ENCODE data around the gene MYO5A. TPM values are rescaled to one million over a fixed set of nuclear protein-coding genes. Genes with fewer than 3 reads are reported as not detected.

Gene MYO5A
- polyA plus RNA-seq, 4 donors = 0.45 to 3.0 (median 1.6) TPM

GRCh38 chr15:52262364-52262763 lies 266.3 kb downstream of the MYO5A start:
- peaks cover 0 to 34% (median 0%) of the 10 kb centered on the region in 3 donors for H3K36me3 ChIP-seq (ENCODE audit: control insufficient read depth in 3 of 3, insufficient read depth in 2 of 3, low read depth in 1 of 3, low read length in 3 of 3)
- no peak for FAIRE-seq
- H3K9me3 ChIP-seq (ENCODE audit: control insufficient read depth in 2 of 2, insufficient read depth in 1 of 2, low read depth in 1 of 2, low read length in 1 of 2) = no peaks in the 10 kb centered on the region

GRCh38 chr15:52261498-52262242 lies 267.0 kb downstream of the MYO5A start:
- Histone ChIP-seq H3K27ac (ENCODE audit: low read depth in 1 of 3, low read length in 2 of 3) (peak overlapping the region in 1 of 3 donors; percentile 85), H3K4me1 (ENCODE audit: control insufficient read depth in 3 of 3, insufficient read depth in 2 of 3, low read depth in 1 of 3, low read length in 2 of 3) (no peaks in the 10 kb centered on the region), H3K4me3 (ENCODE audit: low read depth in 1 of 3, low read length in 3 of 3) (no peak overlapping the region), H3K9me3 (ENCODE audit: control insufficient read depth in 2 of 2, insufficient read depth in 1 of 2, low read depth in 1 of 2, low read length in 1 of 2) (no peaks in the 10 kb centered on the region), H3K27me3 (ENCODE audit: control insufficient read depth in 3 of 3, insufficient read depth in 3 of 3, low read length in 3 of 3) (no peaks in the 10 kb centered on the region), H3K36me3 (ENCODE audit: control insufficient read depth in 3 of 3, insufficient read depth in 2 of 3, low read depth in 1 of 3, low read length in 3 of 3) (peaks cover 0 to 31% (median 0%) of the 10 kb centered on the region in 3 donors)
- WGBS, 3 donors = 39 to 69% (median 45%) methylated on average over 8 of the region's 8 CpGs
- DNase-seq = peak; percentile 8 to 51
- no peak for FAIRE-seq

More at GRCh38 chr15:52262364-52262763, 266.3 kb downstream of the MYO5A start:
- no peaks in the 10 kb centered on the region for H3K27me3 ChIP-seq (ENCODE audit: control insufficient read depth in 3 of 3, insufficient read depth in 3 of 3, low read length in 3 of 3)
- peak overlapping the region in 1 of 3 donors; percentile 80 for H3K27ac ChIP-seq (ENCODE audit: low read depth in 1 of 3, low read length in 2 of 3)
- DNase-seq = no peak
- 71 to 78% (median 73%) methylated on average over 5 of the region's 5 CpGs for WGBS, 3 donors
- no peaks in the 10 kb centered on the region for H3K4me1 ChIP-seq (ENCODE audit: control insufficient read depth in 3 of 3, insufficient read depth in 2 of 3, low read depth in 1 of 3, low read length in 2 of 3)
- no peak overlapping the region for H3K4me3 ChIP-seq (ENCODE audit: low read depth in 1 of 3, low read length in 3 of 3)

- Histone ChIP-seq H3K27ac (ENCODE audit: low read depth in 1 of 3, low read length in 2 of 3) (peak overlapping the region in 1 of 3 donors; percentile 85), H3K4me3 (ENCODE audit: low read depth in 1 of 3, low read length in 3 of 3) (no peak overlapping the region), H3K9me3 (ENCODE audit: control insufficient read depth in 2 of 2, insufficient read depth in 1 of 2, low read depth in 1 of 2, low read length in 1 of 2) (no peaks in the 10 kb centered on the region), H3K36me3 (ENCODE audit: control insufficient read depth in 3 of 3, insufficient read depth in 2 of 3, low read depth in 1 of 3, low read length in 3 of 3) (peaks cover 0 to 28% (median 0%) of the 10 kb centered on the region in 3 donors), H3K4me1 (ENCODE audit: control insufficient read depth in 3 of 3, insufficient read depth in 2 of 3, low read depth in 1 of 3, low read length in 2 of 3) (no peaks in the 10 kb centered on the region), H3K27me3 (ENCODE audit: control insufficient read depth in 3 of 3, insufficient read depth in 3 of 3, low read length in 3 of 3) (no peaks in the 10 kb centered on the region)
- DNase-seq = no peak
- 93 to 99% (median 97%) methylated on average over 10 of the region's 10 CpGs for WGBS, 3 donors
- FAIRE-seq = no peak
Observed at GRCh38 chr15:52261026-52261425, 267.7 kb downstream of the MYO5A start.

- Histone ChIP-seq H3K27ac (ENCODE audit: low read depth in 1 of 3, low read length in 2 of 3) (no peak overlapping the region), H3K9me3 (ENCODE audit: control insufficient read depth in 2 of 2, insufficient read depth in 1 of 2, low read depth in 1 of 2, low read length in 1 of 2) (no peaks in the 10 kb centered on the region), H3K4me1 (ENCODE audit: control insufficient read depth in 3 of 3, insufficient read depth in 2 of 3, low read depth in 1 of 3, low read length in 2 of 3) (no peaks in the 10 kb centered on the region), H3K4me3 (ENCODE audit: low read depth in 1 of 3, low read length in 3 of 3) (no peak overlapping the region), H3K36me3 (ENCODE audit: control insufficient read depth in 3 of 3, insufficient read depth in 2 of 3, low read depth in 1 of 3, low read length in 3 of 3) (peaks cover 0 to 22% (median 0%) of the 10 kb centered on the region in 3 donors), H3K27me3 (ENCODE audit: control insufficient read depth in 3 of 3, insufficient read depth in 3 of 3, low read length in 3 of 3) (no peaks in the 10 kb centered on the region)
- 73 to 83% (median 80%) methylated on average over 4 of the region's 4 CpGs for WGBS, 3 donors
- FAIRE-seq (no peak), DNase-seq (peak in 1 of 2 donors; percentile 23)
Observed at GRCh38 chr15:52259503-52259902, 269.2 kb downstream of the MYO5A start.

- H3K9me3 ChIP-seq (ENCODE audit: control insufficient read depth in 2 of 2, insufficient read depth in 1 of 2, low read depth in 1 of 2, low read length in 1 of 2) = no peaks in the 10 kb centered on the region
Observed at GRCh38 chr15:52258461-52258860, 270.2 kb downstream of the MYO5A start.

GRCh38 chr15:52257734-52258062 lies 271.0 kb downstream of the MYO5A start:
- Histone ChIP-seq H3K27me3 (ENCODE audit: control insufficient read depth in 3 of 3, insufficient read depth in 3 of 3, low read length in 3 of 3) (no peaks in the 10 kb centered on the region), H3K27ac (ENCODE audit: low read depth in 1 of 3, low read length in 2 of 3) (no peak overlapping the region), H3K36me3 (ENCODE audit: control insufficient read depth in 3 of 3, insufficient read depth in 2 of 3, low read depth in 1 of 3, low read length in 3 of 3) (peaks cover 0 to 32% (median 0%) of the 10 kb centered on the region in 3 donors), H3K4me1 (ENCODE audit: control insufficient read depth in 3 of 3, insufficient read depth in 2 of 3, low read depth in 1 of 3, low read length in 2 of 3) (no peaks in the 10 kb centered on the region), H3K4me3 (ENCODE audit: low read depth in 1 of 3, low read length in 3 of 3) (no peak overlapping the region), H3K9me3 (ENCODE audit: control insufficient read depth in 2 of 2, insufficient read depth in 1 of 2, low read depth in 1 of 2, low read length in 1 of 2) (no peaks in the 10 kb centered on the region)
- 79 to 82% (median 81%) methylated on average over 5 of the region's 5 CpGs for WGBS, 3 donors
- no peak for DNase-seq
- no peak for FAIRE-seq

More at GRCh38 chr15:52258461-52258860, 270.2 kb downstream of the MYO5A start:
- Histone ChIP-seq H3K4me1 (ENCODE audit: control insufficient read depth in 3 of 3, insufficient read depth in 2 of 3, low read depth in 1 of 3, low read length in 2 of 3) (no peaks in the 10 kb centered on the region), H3K36me3 (ENCODE audit: control insufficient read depth in 3 of 3, insufficient read depth in 2 of 3, low read depth in 1 of 3, low read length in 3 of 3) (peaks cover 0 to 30% (median 0%) of the 10 kb centered on the region in 3 donors), H3K27ac (ENCODE audit: low read depth in 1 of 3, low read length in 2 of 3) (no peak overlapping the region), H3K27me3 (ENCODE audit: control insufficient read depth in 3 of 3, insufficient read depth in 3 of 3, low read length in 3 of 3) (no peaks in the 10 kb centered on the region), H3K4me3 (ENCODE audit: low read depth in 1 of 3, low read length in 3 of 3) (no peak overlapping the region)
- FAIRE-seq (no peak), DNase-seq (no peak)
- 88 to 94% (median 93%) methylated on average over 5 of the region's 5 CpGs for WGBS, 3 donors

Other genes starting within 250 kb of the MYO5A start
- gene MYO5C, start 233.1 kb downstream of the MYO5A start, polyA plus RNA-seq = 10 to 100 TPM in 2 of 4 donors, 1 to 10 TPM in 2; 2.4 to 17.9 (median 6.8) TPM
- 10 to 100 TPM; 26.4 to 57.1 (median 29.1) TPM for gene ARPP19, start 40.1 kb upstream of the MYO5A start, polyA plus RNA-seq
- 10 to 100 TPM; 13.4 to 38.6 (median 25.0) TPM for gene ATOSA, start 150.5 kb upstream of the MYO5A start, polyA plus RNA-seq